HUDEP-2 (cell line): Measurements from ENCODE around the gene LCTL.

Source experiments
- DNase-seq, 76 experiments: peaks; one replicate each; lab custom pipeline; 2025; ENCODE audit not compliant: unreplicated experiment in 76 of 76; lab: John Stamatoyannopoulos, UW

LCTL gene

GRCh38 chr15:66567897-66568296 is 2.1 kb upstream of the LCTL start:
- no peak for DNase-seq

DNA sequence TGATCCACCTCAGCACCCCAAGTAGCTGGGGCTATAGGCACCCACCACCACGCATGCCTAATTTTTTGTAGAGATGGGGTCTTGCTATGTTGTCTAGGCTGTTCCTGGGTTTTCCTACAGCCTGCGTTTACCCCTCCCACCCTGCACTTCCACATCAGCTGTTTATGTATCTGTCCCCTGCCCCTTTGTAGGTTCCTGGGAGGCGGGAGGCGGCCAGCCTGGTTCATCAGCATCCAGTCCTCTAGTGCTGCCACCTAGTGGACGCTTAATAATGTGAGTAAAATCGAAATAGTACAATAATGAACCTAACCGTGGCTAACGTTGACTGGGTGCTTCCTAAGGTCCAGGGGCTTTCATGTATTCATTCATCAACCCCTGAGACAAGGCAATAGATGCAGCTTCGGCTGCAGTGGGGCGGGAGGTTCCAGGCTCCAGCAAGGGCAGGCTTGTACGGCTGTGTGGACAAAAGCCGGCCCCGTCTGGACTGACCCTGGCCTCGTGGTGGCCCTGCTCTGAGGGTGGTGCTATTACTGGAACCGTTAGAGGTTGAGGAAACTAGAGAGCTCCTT is 1.2 kb upstream of the LCTL start:
- DNase-seq: peak in 58 of 76 experiments; percentile 6 to 72 (median 34)

GRCh38 chr15:66565141-66565641 is 607 bp downstream of the LCTL start:
- no peak for DNase-seq

GRCh38 chr15:66564136-66565041 is 1.4 kb downstream of the LCTL start:
- no peak for DNase-seq

DNA sequence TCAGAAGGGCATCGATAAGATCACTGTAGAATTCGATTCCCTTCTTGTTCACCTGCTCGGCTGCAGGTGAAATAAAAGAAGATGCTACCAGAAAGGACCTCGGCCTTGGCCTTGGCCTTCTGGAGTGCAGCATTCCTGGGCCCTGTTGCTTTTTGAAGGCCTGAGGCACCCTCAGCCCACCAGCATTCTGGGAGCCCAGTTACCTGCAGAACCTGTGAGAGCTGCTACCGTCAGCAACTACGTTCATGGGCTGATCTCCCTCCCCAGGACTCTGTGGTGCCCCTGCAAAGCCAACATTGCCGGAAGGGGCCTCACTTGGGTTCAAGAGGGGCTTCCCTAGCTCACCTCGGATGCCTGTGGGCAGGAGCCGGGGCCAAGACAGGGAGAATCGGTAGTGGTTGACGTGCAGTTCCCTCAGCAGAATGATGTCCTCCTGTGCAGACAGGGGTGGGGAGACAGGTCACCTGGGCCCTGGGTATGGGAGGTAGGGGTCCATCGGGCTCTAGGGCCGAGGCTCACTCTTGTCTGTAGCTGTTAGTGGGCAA is 2.2 kb downstream of the LCTL start:
- no peak for DNase-seq

DNA sequence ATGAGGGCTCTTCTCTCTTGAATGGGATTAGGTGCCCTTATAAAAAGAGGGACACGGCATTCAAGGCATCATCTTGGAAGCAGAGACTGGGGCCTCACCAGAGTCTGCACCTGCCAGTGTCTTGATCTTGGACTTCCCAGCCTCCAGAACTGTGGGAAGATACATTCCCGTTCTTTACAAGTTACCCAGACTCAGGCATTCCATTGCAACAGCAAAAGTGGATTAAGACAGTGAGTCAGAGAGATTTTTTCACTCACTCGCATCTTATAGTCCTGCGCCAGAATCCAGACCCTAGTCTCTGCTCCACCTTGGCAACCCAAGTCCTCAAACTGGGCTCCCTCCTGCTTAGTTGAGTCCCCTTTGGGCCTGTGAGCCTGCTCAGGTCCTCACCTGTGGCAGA is 2.7 kb downstream of the LCTL start:
- DNase-seq: no peak

DNA sequence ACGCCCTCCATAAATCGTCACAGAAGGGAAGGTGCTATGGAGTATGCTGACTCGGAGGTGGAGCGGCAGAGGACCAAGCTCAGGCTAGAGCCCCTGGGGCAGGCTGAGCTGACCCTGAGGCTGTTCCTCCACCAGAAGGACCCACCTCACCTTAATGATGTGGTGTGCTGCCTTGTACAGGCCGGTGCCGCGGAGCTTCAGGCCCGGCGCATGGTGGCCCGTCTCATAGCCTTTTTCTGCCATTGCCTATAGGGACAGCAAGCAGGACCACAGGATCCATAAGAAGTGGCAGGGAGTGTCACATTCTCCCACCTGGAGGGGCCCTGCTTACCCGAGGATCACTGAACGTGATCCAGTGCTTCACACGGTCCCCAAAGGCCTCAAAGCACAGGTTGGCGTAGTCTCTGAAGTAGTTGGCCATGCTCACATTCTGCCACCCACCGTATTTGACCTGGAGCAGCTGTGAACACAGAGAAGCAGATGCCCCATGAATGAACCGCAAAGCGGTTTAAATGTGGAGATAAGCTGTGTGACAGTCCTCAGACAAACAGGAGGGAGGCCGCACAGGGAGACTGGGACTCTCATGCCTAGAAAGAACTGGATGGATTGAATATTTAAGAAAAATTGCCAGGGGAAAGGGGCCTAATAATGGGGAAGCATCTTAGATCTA is 4.8 kb downstream of the LCTL start:
- no peak for DNase-seq

DNA sequence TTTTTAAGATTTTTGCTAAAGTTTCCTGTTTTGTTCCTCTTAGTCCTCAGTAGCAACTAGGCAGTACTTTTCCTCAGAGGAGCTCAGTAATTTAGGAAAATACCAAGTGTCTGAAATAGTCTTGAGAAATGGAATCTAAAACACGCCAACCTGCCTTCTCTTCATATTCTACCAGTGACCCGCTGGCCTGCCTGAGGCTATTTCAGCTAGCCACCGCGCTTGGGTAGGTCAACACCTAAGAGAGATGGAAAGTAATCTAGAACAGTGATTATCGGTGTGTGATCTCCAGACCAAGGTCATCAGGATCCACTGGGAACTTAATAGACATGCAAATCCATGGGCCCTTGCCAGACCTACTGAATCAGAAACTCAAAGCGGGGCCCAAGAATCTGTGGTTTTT is 7.5 kb downstream of the LCTL start:
- no peak for DNase-seq

GRCh38 chr15:66555685-66556084 is 10.1 kb downstream of the LCTL start:
- DNase-seq: no peak

DNA sequence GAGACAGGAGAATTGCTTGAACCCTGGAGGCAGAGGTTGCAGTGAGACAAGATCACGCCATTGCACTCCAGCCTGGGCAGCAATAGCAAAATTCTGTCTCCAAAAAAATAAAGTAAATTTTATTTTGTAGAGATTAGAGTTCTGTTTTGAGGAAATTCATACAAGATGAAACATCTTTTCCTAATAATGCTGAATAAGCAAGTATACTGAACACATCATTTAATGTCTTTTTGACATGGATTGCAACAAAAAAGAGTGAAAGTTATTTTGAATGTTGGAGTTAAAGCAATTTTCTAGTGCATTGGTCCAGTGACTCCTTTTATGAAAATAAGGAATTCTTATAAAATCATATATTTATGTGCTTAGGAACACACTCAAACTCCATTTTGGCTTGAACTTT is 20.5 kb downstream of the LCTL start:
- DNase-seq: no peak

DNA sequence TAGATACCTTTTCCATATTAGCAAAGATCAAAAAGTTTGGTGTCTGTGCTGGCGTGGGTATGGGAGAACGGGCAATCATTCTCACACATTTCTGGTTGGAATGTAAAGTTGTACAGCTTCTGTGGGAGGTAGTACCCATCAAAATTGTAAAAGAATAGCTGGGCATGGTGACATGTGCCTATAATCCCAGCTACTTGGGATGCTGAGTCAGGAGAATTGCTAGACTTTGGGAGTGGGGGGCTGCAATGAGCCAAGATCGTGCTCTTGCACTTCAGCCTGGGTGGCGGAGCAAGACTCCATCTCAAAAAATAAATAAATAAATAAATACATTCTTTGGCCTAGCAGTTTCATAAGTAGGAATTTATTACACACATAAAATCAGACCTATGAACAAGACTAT is 22.9 kb downstream of the LCTL start:
- no peak for DNase-seq

- no peak for DNase-seq
Observed at GRCh38 chr15:66535056-66535455, 30.7 kb downstream of the LCTL start.

DNA sequence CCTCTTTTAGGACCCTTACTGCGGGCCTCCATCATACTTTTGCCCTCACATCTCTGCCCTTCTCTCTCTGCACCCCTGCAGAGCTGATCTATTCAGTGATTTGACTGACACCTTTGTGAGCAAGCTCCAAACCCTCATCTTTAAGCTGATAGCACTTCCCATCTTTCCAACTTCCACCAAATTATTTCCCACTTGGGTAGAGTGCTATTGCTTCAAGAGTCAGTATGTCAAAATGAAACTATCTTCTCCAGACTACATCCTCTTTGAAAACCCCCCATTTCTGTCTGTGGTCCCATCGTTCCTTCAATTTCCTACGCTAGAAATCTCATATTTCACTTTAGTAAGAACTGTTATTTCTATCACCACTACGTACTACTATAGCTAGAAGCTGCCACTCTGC is 41.0 kb downstream of the LCTL start:
- no peak for DNase-seq

DNA sequence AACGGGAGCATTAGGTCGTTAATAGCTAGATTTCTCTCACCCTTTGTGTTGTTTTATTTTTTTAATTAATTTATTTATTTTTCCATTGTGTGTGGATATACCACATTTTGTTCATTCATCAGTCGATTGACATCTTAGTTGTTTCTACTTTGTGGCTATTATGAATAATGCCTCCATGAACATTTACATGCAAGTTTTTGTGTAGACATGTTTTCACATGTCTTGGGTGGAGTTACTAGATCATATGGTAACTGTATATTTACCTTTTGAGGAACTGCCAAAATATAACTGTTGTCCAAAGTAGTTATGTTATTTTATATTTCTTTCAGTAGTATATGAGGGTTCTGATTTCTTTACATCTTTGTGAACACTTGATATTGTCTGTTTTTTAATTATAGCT is 41.9 kb downstream of the LCTL start:
- no peak for DNase-seq

- no peak for DNase-seq
Observed at GRCh38 chr15:66515901-66516322, 49.9 kb downstream of the LCTL start.

DNA sequence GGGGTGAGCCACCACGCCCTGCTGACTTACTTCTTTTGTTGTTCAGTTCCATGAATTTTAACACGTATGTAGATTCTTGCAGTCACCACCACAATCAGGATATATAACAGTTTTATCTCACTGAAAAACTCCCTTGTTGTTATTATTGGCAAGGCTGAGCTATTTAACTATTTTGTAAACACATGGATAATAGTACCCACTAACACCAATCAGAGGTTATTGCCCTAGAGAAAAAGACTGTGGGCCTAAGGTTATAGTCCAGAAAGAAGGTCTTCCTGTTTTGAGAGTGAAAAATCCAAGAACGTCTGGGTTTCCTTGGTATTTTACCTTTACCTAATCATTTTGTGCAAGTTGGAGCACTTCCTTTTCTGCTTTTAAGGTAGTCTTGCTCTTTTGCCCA is 51.2 kb downstream of the LCTL start:
- DNase-seq: no peak

- DNase-seq: peak in 1 of 76 experiments; percentile 4
Observed at GRCh38 chr15:66508293-66508883, 57.4 kb downstream of the LCTL start.

DNA sequence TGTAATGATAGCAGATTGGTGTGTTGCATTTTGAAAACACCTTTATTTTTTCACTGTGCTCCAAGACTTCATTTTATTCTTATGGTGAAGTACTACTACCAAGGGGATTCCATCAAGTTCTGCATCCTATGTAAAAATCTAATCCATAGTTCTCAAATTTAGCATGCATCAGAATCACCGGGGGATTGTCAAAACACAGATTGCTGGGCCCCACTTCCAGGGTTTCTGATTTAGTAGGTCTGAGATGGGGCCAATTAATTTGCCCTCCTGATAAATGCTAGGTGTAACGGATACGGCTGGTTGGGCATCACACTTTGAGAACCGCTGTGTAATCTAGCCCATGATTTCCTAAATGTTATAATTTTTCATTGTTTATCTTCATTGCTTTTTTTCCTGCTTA is 60.0 kb downstream of the LCTL start:
- no peak for DNase-seq

DNA sequence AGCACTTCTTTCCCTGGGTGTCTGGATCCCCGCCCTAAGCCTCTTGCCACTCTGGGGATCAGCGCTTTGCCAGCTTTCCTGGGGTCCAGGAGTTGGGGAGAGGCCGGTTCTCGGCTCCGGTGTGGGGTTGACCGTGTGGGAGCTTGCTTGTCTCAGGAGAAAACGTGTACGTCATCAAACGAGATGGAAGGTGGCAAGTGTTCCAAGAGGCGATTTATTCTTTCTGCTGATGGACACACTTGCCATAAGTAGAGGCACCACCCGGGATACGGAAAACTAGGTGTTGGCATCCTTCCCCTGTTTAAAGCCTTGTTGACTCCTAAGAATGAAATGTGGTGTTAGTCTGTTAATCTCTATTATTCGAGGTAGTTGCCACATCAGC is 60.4 kb downstream of the LCTL start:
- peak in 1 of 76 experiments; percentile 48 for DNase-seq

DNA sequence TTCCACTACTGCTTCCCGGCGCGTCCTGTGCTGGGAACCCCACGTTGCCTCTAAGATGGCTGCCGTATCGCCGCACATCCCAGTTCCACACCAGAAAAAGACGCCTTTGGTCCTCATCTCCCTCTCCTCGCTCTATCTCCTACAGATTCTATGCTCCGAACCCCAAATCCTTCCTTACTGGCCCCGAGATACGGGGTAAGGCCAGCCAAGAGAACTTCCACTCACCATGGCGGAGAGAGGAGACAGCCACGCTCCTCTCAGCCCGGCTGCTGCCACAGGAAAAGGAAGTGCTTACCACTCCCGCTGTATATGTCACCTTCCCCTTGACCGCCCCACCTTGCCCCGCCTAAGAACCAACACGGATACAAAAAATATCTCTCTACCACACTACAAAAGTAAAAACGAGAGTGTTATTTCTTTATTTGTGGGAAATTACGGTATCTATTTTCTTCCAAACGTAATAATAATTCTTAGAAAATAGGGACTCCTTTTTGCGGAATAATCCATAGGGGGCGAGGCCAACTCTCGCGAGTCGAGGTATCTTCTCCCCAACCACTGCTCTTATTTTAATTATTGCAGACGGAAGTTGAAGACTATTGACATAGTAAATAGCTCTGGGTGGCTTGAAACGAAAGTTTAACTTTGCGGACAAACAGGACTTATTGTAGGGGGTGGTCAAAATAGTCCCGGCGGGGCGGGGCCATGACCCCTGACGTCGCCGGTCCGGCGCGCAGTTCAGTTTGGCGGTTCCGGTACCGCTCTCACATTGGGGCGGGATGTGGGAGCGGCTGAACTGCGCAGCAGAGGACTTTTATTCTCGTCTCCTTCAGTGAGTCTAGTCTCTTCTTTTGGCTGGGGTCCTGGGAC is 61.0 kb downstream of the LCTL start, which contains the start of the genes RPL4 and ZWILCH:
TSS of gene RPL4 (minus strand) at position 293 of the 867 bp plus-strand sequence. CDS start at position 228, 65 bp downstream.
TSS of gene ZWILCH (plus strand) at position 764 of the 867 bp plus-strand sequence. CDS start at position 777, 13 bp downstream.
- peak in 75 of 76 experiments; percentile 9 to 85 (median 66) for DNase-seq
